Heart left ventricle (tissue), 16 donors: Measurements from ENCODE around the gene NPFFR1. TPM values are rescaled to one million over a fixed set of nuclear protein-coding genes. Genes with fewer than 3 reads are reported as not detected.

Experiments used
- ATAC-seq, 4 donors: fragments of 200-7000 bp; cut with Tn5 transposase; one replicate each; pipeline ENCODE4 v1.9.1; 2020 to 2022; ENCODE audit warnings: moderate library complexity in 4 of 4, mild to moderate bottlenecking in 3 of 4, moderate number of reproducible peaks in 1 of 4
- DNase-seq, 5 donors: peaks; one replicate each; pipeline ENCODE4 v3.0.0-alpha.2; 2020
- H3K27ac ChIP-seq, 12 donors: fragments of 200-600 bp; sonication (generic) in 4 of 12; one replicate each; pipeline versions ENCODE4 v1.5.0 to v1.8.0; 2016 to 2022; ENCODE audit warnings: mild to moderate bottlenecking in 2 of 12
- H3K27me3 ChIP-seq, 9 donors: fragments of 200-600 bp; sonication (generic) in 2 of 9; one replicate each; pipeline versions ENCODE4 v1.5.1 to v1.8.0; 2016 to 2022; ENCODE audit warnings: mild to moderate bottlenecking in 3 of 9
- H3K36me3 ChIP-seq, 9 donors: fragments of 200-600 bp; sonication (generic) in 2 of 9; one replicate each; pipeline versions ENCODE4 v1.5.0 to v1.8.0; 2018 to 2022; ENCODE audit warnings: mild to moderate bottlenecking in 2 of 9
- H3K4me1 ChIP-seq, 12 donors: fragments of 200-600 bp; sonication (generic) in 4 of 12; one replicate each; pipeline versions ENCODE4 v1.5.0 to v1.8.0; 2016 to 2022; ENCODE audit warnings: mild to moderate bottlenecking in 3 of 12
- H3K4me3 ChIP-seq, 12 donors: fragments of 200-600 bp; sonication (generic) in 4 of 12; one replicate each; pipeline versions ENCODE4 v1.5.0 to v1.8.0; 2017 to 2022; ENCODE audit warnings: mild to moderate bottlenecking in 9 of 12, moderate library complexity in 4 of 12
- H3K9me3 ChIP-seq, 12 donors: fragments of 200-600 bp; sonication (generic) in 4 of 12; one replicate each; pipeline versions ENCODE4 v1.5.0 to v1.8.0; 2016 to 2022; ENCODE audit warnings: mild to moderate bottlenecking in 1 of 12
- CTCF ChIP-seq, 12 donors: fragments of 200-600 bp; sonication (generic) in 4 of 12; IDR thresholded peaks; one replicate each; pipeline versions ENCODE4 v1.5.0 to v1.8.0; 2018 to 2022; ENCODE audit warnings: antibody characterized with exemption in 12 of 12, mild to moderate bottlenecking in 5 of 12
- POLR2A ChIP-seq, 2 donors: fragments of 450-650 bp; IDR thresholded peaks; one replicate each; pipeline ENCODE4 v1.6.1; 2017; ENCODE audit warnings: antibody characterized with exemption in 2 of 2, mild to moderate bottlenecking in 2 of 2, moderate library complexity in 2 of 2
- WGBS, 4 donors: extraction: QIAGEN DNeasy Blood & Tissue Kit in 2 of 4; methylation state at CpG; one replicate each; pipeline versions ENCODE4 v1.1.5 to v1.1.7; 2013 to 2018; 5-methylcytosine and 5-hydroxymethylcytosine counted together
- intact Hi-C, 10 donors: fragments of 100-400 bp; cut with DNase I; formaldehyde crosslinking; loops; one replicate each; pipeline versions ENCODE4 v1.11.1 to v1.14.2; 2022
- long read RNA-seq, 3 donors: library from polyadenylated mRNA; unstranded; transcript quantifications; one replicate each; pipeline ENCODE4 v2.0.0, GENCODE V29; 2020 to 2021
- polyA plus RNA-seq, 2 donors: library from polyadenylated mRNA; stranded (reverse); fragments of 200-250 nt; gene quantifications; one replicate each; pipeline ENCODE4 v1.2.3, GENCODE V29; 2013
- total RNA-seq, 9 donors: library from RNA; depleted of rRNA in 2 of 9; stranded (reverse); fragments of >200 nt in 2 of 9; fragmentation: NEBNext Ultra II Directional in 3 of 9; extraction: Animal tissue kit (Norgen Biotek cat#: 25700) in 3 of 9; gene quantifications; one replicate each; pipeline versions ENCODE4 v1.1.0 to v1.2.4, GENCODE V29; 2016 to 2023
- donor health status: ischemic (EF 13 %, LVEDD 7.1; RV severe dilation, severe dysfunction).
- donor health status: healthy with polysubstance abuse.
- donor health status: DM: no; HTN: yes; CAD: no.
- donor health status: DM: no; HTN: no; CAD: no.
- donor health status: ischemic (EF 25% LVEDD 6.9; RV normal size, moderate dysfunction).
- donor health status: ischemic (EF 25% LVEDD 5.7; RV mildly dilated, moderate dysfunction).
- donor health status: healthy.
- donor health status: DM: yes; HTN: yes; CAD: no.
- donor health status: ischemic (EF 35%, LVEDD 5.7; RV mildly dilated, moderate dysfunction).
- donor health status: nonischemic (EF 11% LVEDD 7.7; RV severe dilation, severe dysfunction).
- donor health status: DM: yes; HTN: yes; CAD: no.
- donor health status: PGD.
- donor health status: ischemic (EF 29% LVEDD 5.4; RV normal size, mild dysfunction).
- donor health status: nonischemic (EF 23%, LVEDD 6.1; RV moderate dilation, normal function).

NPFFR1 gene
- total RNA-seq: under 1 TPM in 1 of 9 donors, not detected in 8; 0.52 TPM
- not detected for polyA plus RNA-seq
- long read RNA-seq, donor 1: 0 reads
- long read RNA-seq, donor 2: 0 reads
- long read RNA-seq, donor 3: 0 reads

- Histone ChIP-seq H3K9me3 (no peaks in the 10 kb centered on the region), H3K4me1 (peaks cover 0 to 25% (median 6%) of the 10 kb centered on the region in 12 donors), H3K4me3 (peak within 1 kb of the TSS in 11 of 12 donors; percentile 14 to 49 (median 39)), H3K27ac (no peak within 1 kb of the TSS), H3K36me3 (no peaks in the 10 kb centered on the region), H3K27me3 (peaks cover 5 to 46% (median 32%) of the 10 kb centered on the region in 9 donors)
- intact Hi-C loops: loop anchor here in 2 of 10 donors (5.0 kb wide), 2 partner anchors 64 to 79 kb away; no protein-coding TSS in a partner anchor
- peak in 4 of 12 donors; percentile 16 to 32 (median 22) for TF ChIP-seq CTCF (IDR thresholded peaks at IDR 0.05)
- no peak for TF ChIP-seq POLR2A (IDR thresholded peaks at IDR 0.05)
- DNase-seq: no peak
- ATAC-seq: peak in 3 of 4 donors; percentile 41 to 70 (median 53)
- 8 to 33% (median 13%) methylated on average over 15 to 63 of the region's 63 CpGs for WGBS, 4 donors
These were observed at the start of gene NPFFR1 for GRCh38 chr10:70283445-70284399. Gene NPFFR1 (minus strand): TSS chr10:70284004. CDS start chr10:70283676, 328 bp downstream.

GRCh38 chr10:70333268-70333667 lies 49.5 kb upstream of the NPFFR1 start:
- intact Hi-C loops: loop anchor here in 1 of 10 donors (5.0 kb wide), 1 partner anchor 36 kb away; no protein-coding TSS in a partner anchor

GRCh38 chr10:70331486-70332268 lies 47.9 kb upstream of the NPFFR1 start:
- 14 to 26% (median 18%) methylated on average over 10 of the region's 10 CpGs for WGBS, 4 donors

More at GRCh38 chr10:70333268-70333667, 49.5 kb upstream of the NPFFR1 start:
- H3K36me3 ChIP-seq: no peaks in the 10 kb centered on the region
- no peak for ATAC-seq
- DNase-seq: no peak
- H3K27ac ChIP-seq: no peak overlapping the region
- TF ChIP-seq POLR2A (IDR thresholded peaks at IDR 0.05) (no peak), CTCF (IDR thresholded peaks at IDR 0.05) (no peak)
- peaks cover 0 to 23% (median 0%) of the 10 kb centered on the region in 9 donors for H3K27me3 ChIP-seq
- H3K4me1 ChIP-seq: peaks cover 3 to 56% (median 44%) of the 10 kb centered on the region in 12 donors
- no peak overlapping the region for H3K4me3 ChIP-seq
- WGBS, 4 donors: 94 to 98% (median 96%) methylated on average over 2 of the region's 2 CpGs
- peaks cover 0 to 5% (median 0%) of the 10 kb centered on the region in 12 donors for H3K9me3 ChIP-seq

More at GRCh38 chr10:70331486-70332268, 47.9 kb upstream of the NPFFR1 start:
- Histone ChIP-seq H3K27me3 (peaks cover 0 to 23% (median 0%) of the 10 kb centered on the region in 9 donors), H3K27ac (peak overlapping the region in 11 of 12 donors; percentile 18 to 81 (median 71)), H3K4me1 (peaks cover 3 to 54% (median 41%) of the 10 kb centered on the region in 12 donors), H3K9me3 (peaks cover 0 to 5% (median 0%) of the 10 kb centered on the region in 12 donors), H3K4me3 (no peak overlapping the region), H3K36me3 (no peaks in the 10 kb centered on the region)
- DNase-seq: peak in 4 of 5 donors; percentile 63 to 82 (median 76)
- ATAC-seq: peak; percentile 82 to 89 (median 88)
- TF ChIP-seq POLR2A (IDR thresholded peaks at IDR 0.05): no peak
- peak in 11 of 12 donors; percentile 9 to 54 (median 34) for TF ChIP-seq CTCF (IDR thresholded peaks at IDR 0.05)
- intact Hi-C loops: loop anchor here in 1 of 10 donors (5.0 kb wide), 1 partner anchor 34 kb away; no protein-coding TSS in a partner anchor
